ENCODE measurements around the gene TNFRSF1B.

TNFRSF1B gene

GRCh38 chr1:12166834-12167492, at the start of gene TNFRSF1B:
TNFRSF1B (plus strand) TSS chr1:12166991; CDS start chr1:12167092, 101 bp downstream.
- DNase-seq = peak; percentile 62

GRCh38 chr1:12121212-12122003, 45.4 kb upstream of the TNFRSF1B start:
- no peak for DNase-seq

GRCh38 chr1:12123172-12123571, 43.6 kb upstream of the TNFRSF1B start:
- DNase-seq = no peak

GRCh38 chr1:12124693-12125421, 41.9 kb upstream of the TNFRSF1B start:
- DNase-seq = peak; percentile 72

- DNase-seq = no peak
Measured at GRCh38 chr1:12125422-12126355, 41.1 kb upstream of the TNFRSF1B start.

- no peak for DNase-seq
Measured at GRCh38 chr1:12126781-12127180, 40.0 kb upstream of the TNFRSF1B start.

- peak; percentile 49 for DNase-seq
Measured at GRCh38 chr1:12127206-12127810, 39.5 kb upstream of the TNFRSF1B start.

- DNase-seq = no peak
Measured at GRCh38 chr1:12128120-12128519, 38.7 kb upstream of the TNFRSF1B start.

- DNase-seq = no peak
Measured at GRCh38 chr1:12129624-12130023, 37.2 kb upstream of the TNFRSF1B start.

GRCh38 chr1:12130466-12131130, 36.2 kb upstream of the TNFRSF1B start:
- no peak for DNase-seq

GRCh38 chr1:12132078-12132477, 34.7 kb upstream of the TNFRSF1B start:
- no peak for DNase-seq

GRCh38 chr1:12134716-12135115, 32.1 kb upstream of the TNFRSF1B start:
- no peak for DNase-seq

- no peak for DNase-seq
Measured at GRCh38 chr1:12135612-12136011, 31.2 kb upstream of the TNFRSF1B start.

- no peak for DNase-seq
Measured at GRCh38 chr1:12136916-12137610, 29.7 kb upstream of the TNFRSF1B start.

- no peak for DNase-seq
Measured at GRCh38 chr1:12138196-12139168, 28.3 kb upstream of the TNFRSF1B start.

- no peak for DNase-seq
Measured at GRCh38 chr1:12140016-12140415, 26.8 kb upstream of the TNFRSF1B start.

- DNase-seq = no peak
Measured at GRCh38 chr1:12140515-12141162, 26.2 kb upstream of the TNFRSF1B start.

- DNase-seq = no peak
Measured at GRCh38 chr1:12141163-12141850, 25.5 kb upstream of the TNFRSF1B start.

All from stimulated activated CD4-positive, alpha-beta T cell treated with anti-CD3 and anti-CD28 coated beads, Interleukin-1b, Interleukin-23, amount 100 ng/mL, for 48 hours (primary cell).